PC-9 (cell line): ENCODE results near the gene TBC1D8. TPM values are rescaled to one million over a fixed set of nuclear protein-coding genes. Genes with fewer than 3 reads are reported as not detected.

Source experiments
- BruUV-seq: library from RNA; stranded (reverse); fragments of 400-500 nt; replicated peaks from 2 replicates; lab custom pipeline; 2021; lab: Mats Ljungman, UMichigan
- CTCF ChIA-PET: fragments of 300-600 bp; sonication (Branson Sonifier 250); formaldehyde crosslinking; loops from one replicate; lab custom pipeline; 2022; ENCODE audit warnings: antibody characterized with exemption; lab: Charles Lee
- POLR2A ChIA-PET: fragments of 300-600 bp; sonication (Branson Sonifier 250); formaldehyde crosslinking; loops from one replicate; lab custom pipeline; 2022; ENCODE audit warnings: antibody characterized with exemption; ENCODE audit not compliant: unreplicated experiment; lab: Charles Lee
- DNase-seq, 2 experiments: peaks; one replicate each; pipeline versions ENCODE4 v3.0.0 to v3.0.0-alpha.2; 2015 to 2022; ENCODE audit warnings: mixed read lengths in 1 of 2
- H2AFZ ChIP-seq: fragments of 200-600 bp; sonication (generic); 2 replicates; pipeline ENCODE4 v1.8.1; 2017; ENCODE audit warnings: antibody characterized with exemption
- H3F3A ChIP-seq: fragments of 200-600 bp; sonication (generic); 2 replicates; pipeline ENCODE4 v1.8.1; 2017; ENCODE audit warnings: antibody characterized with exemption, mild to moderate bottlenecking, low read depth; ENCODE audit not compliant: insufficient read depth
- H3K27ac ChIP-seq: fragments of 200-600 bp; sonication (generic); 2 replicates; pipeline ENCODE4 v1.6.1; 2016; ENCODE audit warnings: mixed run types
- H3K27me3 ChIP-seq: fragments of 200-600 bp; sonication (generic); 2 replicates; pipeline ENCODE4 v1.6.1; 2016; ENCODE audit warnings: low read depth, mixed run types; ENCODE audit not compliant: insufficient read depth
- H3K36me3 ChIP-seq: fragments of 200-600 bp; sonication (generic); 2 replicates; pipeline ENCODE4 v1.6.1; 2016; ENCODE audit warnings: low read depth, mixed run types
- H3K4me1 ChIP-seq: fragments of 200-600 bp; sonication (generic); replicated peaks from 2 replicates; pipeline ENCODE4 v1.6.1; 2016; ENCODE audit warnings: mixed run types; ENCODE audit not compliant: insufficient read depth
- H3K4me2 ChIP-seq: fragments of 200-600 bp; sonication (generic); 2 replicates; pipeline ENCODE4 v1.6.1; 2017; ENCODE audit warnings: mixed run types
- H3K4me3 ChIP-seq: fragments of 200-600 bp; sonication (generic); 2 replicates; pipeline ENCODE4 v1.6.1; 2016; ENCODE audit warnings: mixed run types
- H3K79me2 ChIP-seq: fragments of 200-600 bp; sonication (generic); 2 replicates; pipeline ENCODE4 v1.6.1; 2017; ENCODE audit warnings: low read depth, mixed run types
- H3K9me2 ChIP-seq: fragments of 200-600 bp; sonication (generic); 2 replicates; pipeline ENCODE4 v1.8.1; 2017; ENCODE audit warnings: mild to moderate bottlenecking; ENCODE audit not compliant: insufficient read depth
- H3K9me3 ChIP-seq: fragments of 200-600 bp; sonication (generic); 2 replicates; pipeline ENCODE4 v1.8.1; 2016; ENCODE audit warnings: low read depth; ENCODE audit not compliant: insufficient read depth
- H4K20me1 ChIP-seq: fragments of 200-600 bp; sonication (generic); 2 replicates; pipeline ENCODE4 v1.8.1; 2017; ENCODE audit not compliant: insufficient read depth
- EZH2 ChIP-seq: fragments of 200-600 bp; sonication (generic); IDR thresholded peaks from 2 replicates; pipeline ENCODE4 v1.8.0; 2017; ENCODE audit warnings: antibody characterized with exemption, low read depth
- intact Hi-C: fragments of 100-400 bp; cut with micrococcal nuclease; formaldehyde crosslinking; loops from one replicate; pipeline ENCODE4 v1.10.0; 2022; ENCODE audit not compliant: unreplicated experiment
- total RNA-seq: library from RNA; stranded (reverse); gene quantifications from 2 replicates; pipeline ENCODE4 v1.2.3, GENCODE V29; 2021
- TF ChIP-seq, protein P1 (sequence below): fragments of 200-600 bp; sonication (generic); conservative IDR thresholded peaks from 2 replicates; pipeline ENCODE4 v1.6.1; 2017; ENCODE audit warnings: mixed run types, antibody characterized with exemption, mild to moderate bottlenecking, moderate library complexity

TBC1D8 gene
- total RNA-seq, 1 experiment from 2014 or later, result 25.2 TPM

DNA sequence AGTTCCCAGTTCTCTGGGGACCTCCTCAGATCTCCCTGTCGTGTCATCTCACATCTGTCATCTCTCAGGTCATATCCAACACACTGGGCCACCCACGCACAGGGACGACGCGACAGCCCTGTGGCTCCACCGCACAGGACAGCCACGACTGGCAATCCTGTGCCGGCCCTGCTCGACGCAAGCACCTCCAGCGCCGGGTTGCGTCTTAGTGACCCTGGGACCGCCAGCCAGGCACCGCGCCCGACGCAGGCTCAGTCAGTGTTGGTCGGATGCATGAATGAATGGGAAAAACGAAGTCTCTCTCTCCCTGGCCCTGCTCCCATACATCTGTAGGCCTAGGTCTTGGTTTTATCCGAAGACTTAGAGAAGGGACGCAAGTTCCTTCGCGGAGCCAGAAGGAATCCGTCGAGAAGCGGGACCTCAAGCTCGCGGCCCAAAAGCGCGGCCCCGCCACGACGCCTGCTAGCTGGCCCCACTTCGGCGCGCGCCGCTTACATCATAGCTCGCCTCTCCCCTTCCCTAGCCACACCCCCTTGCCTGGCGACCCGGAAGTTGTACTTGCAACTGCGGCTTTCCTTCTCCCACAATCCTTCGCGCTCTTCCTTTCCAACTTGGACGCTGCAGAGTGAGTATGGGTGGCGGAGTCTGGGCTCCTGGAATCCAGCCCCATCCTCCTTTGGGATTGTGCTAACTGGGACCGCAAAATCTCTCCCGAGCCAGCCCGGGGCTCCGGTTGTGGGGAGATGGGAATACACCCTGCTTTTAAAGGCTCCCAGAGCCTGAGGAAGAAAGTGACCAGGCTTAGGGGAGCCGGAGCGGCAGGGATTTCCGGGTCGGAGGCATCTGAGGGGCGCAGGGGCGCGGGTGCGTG, 149.3 kb downstream of the TBC1D8 start, which contains the start of gene RPL31:
TSS of gene RPL31 (plus strand) at position 599 of the 871 bp plus-strand sequence. CDS start 413 bp downstream, outside the sequence.
- Histone ChIP-seq H3K36me3 (peaks cover 42% of the 10 kb centered on the region), H3K4me3 (peak within 1 kb of the TSS; percentile 96), H2AFZ (peak within 1 kb of the TSS; percentile 96), H3K9me2 (no peaks in the 10 kb centered on the region), H3K4me1 (peaks cover 14% of the 10 kb centered on the region), H4K20me1 (peaks cover 40% of the 10 kb centered on the region), H3K27ac (peak within 1 kb of the TSS; percentile 89), H3K4me2 (peak within 1 kb of the TSS; percentile 85), H3F3A (peaks cover 67% of the 10 kb centered on the region), H3K9me3 (no peaks in the 10 kb centered on the region), H3K27me3 (no peaks in the 10 kb centered on the region), H3K79me2 (peaks cover 42% of the 10 kb centered on the region)
- intact Hi-C loops, result no loop called here
- no peak for TF ChIP-seq EZH2
- TF ChIP-seq, protein P1, sequence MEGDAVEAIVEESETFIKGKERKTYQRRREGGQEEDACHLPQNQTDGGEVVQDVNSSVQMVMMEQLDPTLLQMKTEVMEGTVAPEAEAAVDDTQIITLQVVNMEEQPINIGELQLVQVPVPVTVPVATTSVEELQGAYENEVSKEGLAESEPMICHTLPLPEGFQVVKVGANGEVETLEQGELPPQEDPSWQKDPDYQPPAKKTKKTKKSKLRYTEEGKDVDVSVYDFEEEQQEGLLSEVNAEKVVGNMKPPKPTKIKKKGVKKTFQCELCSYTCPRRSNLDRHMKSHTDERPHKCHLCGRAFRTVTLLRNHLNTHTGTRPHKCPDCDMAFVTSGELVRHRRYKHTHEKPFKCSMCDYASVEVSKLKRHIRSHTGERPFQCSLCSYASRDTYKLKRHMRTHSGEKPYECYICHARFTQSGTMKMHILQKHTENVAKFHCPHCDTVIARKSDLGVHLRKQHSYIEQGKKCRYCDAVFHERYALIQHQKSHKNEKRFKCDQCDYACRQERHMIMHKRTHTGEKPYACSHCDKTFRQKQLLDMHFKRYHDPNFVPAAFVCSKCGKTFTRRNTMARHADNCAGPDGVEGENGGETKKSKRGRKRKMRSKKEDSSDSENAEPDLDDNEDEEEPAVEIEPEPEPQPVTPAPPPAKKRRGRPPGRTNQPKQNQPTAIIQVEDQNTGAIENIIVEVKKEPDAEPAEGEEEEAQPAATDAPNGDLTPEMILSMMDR, result no peak
- ChIA-PET POLR2A (interaction anchor here (0.5 to 0.9 kb wide), 9 partner anchors 11 to 1601 kb away, joined by 3 to 9 read pairs (median 6); partner anchors contain the start of gene PDCL3), CTCF (interaction anchor here (0.6 to 0.7 kb wide), 2 partner anchors 10 to 180 kb away, joined by 3 to 4 read pairs; no protein-coding TSS in a partner anchor)
- peak; percentile 86 to 92 for DNase-seq
- BruUV-seq, result TSS peak; percentile 83

DNA sequence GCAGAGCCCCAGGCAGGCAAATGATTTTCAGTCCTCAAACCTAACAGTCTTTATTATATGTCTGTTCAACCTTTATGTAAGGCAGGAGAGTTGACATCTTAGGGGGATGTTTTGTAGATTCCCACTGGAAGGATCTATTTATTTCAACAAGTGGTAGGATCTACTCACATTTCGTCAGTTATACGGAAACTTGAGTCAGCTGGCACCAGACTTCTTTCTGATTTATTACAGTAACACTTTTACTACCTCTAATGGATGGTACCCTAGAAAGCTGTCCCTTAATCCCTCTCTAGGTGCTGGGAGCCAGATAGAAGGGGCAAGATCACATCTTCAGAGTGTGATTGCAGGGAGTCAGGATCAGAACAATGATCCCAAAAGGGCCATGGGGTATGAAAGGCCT, 151.2 kb downstream of the TBC1D8 start:
- H3K79me2 ChIP-seq, result peaks cover 30% of the 10 kb centered on the region
- intact Hi-C loops, result no loop called here
- H2AFZ ChIP-seq, result no peak overlapping the region
- no peak overlapping the region for H3K4me2 ChIP-seq
- no peak overlapping the region for H3K4me3 ChIP-seq
- H3F3A ChIP-seq, result peaks cover 48% of the 10 kb centered on the region
- H3K4me1 ChIP-seq, result peaks cover 11% of the 10 kb centered on the region
- H3K9me3 ChIP-seq, result no peaks in the 10 kb centered on the region
- POLR2A ChIA-PET, result no interaction called here
- no TSS peak for BruUV-seq
- no peaks in the 10 kb centered on the region for H3K27me3 ChIP-seq
- TF ChIP-seq, protein P1, result no peak
- TF ChIP-seq EZH2, result no peak
- peaks cover 30% of the 10 kb centered on the region for H3K36me3 ChIP-seq
- peaks cover 21% of the 10 kb centered on the region for H4K20me1 ChIP-seq
- no peak for DNase-seq
- H3K27ac ChIP-seq, result no peak overlapping the region
- no peaks in the 10 kb centered on the region for H3K9me2 ChIP-seq
- CTCF ChIA-PET, result no interaction called here

DNA sequence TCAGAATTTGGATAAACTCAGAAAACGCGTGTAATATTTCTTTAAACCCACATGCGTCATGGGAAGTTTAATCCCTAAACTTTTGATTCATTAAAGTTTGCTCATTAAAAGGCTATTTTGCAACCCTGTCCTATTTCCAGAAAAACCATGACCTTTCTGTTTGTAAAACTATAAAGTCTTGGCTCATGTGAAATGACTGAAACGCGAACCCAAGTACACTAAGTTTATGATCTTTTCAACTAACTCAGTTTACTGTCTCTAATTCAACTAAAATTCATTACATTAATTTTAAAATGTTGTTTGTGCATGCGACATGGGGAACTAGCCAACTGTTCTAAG, 153.0 kb downstream of the TBC1D8 start:
- no peak for DNase-seq
- POLR2A ChIA-PET, result no interaction called here
- H3K4me1 ChIP-seq, result no peaks in the 10 kb centered on the region; the same call in 1 of the 2 replicates
- peaks cover 23% of the 10 kb centered on the region for H3K36me3 ChIP-seq
- no peak overlapping the region for H2AFZ ChIP-seq
- peaks cover 3% of the 10 kb centered on the region; the same call in 1 of the 2 replicates for H4K20me1 ChIP-seq
- H3K9me3 ChIP-seq, result no peaks in the 10 kb centered on the region
- H3K27me3 ChIP-seq, result no peaks in the 10 kb centered on the region
- CTCF ChIA-PET, result no interaction called here
- no peak overlapping the region for H3K27ac ChIP-seq
- TF ChIP-seq, protein P1, result no peak
- no peak for TF ChIP-seq EZH2
- BruUV-seq, result no TSS peak
- H3K4me3 ChIP-seq, result no peak overlapping the region
- H3K79me2 ChIP-seq, result peaks cover 12% of the 10 kb centered on the region
- intact Hi-C loops, result no loop called here
- H3K9me2 ChIP-seq, result no peaks in the 10 kb centered on the region
- no peak overlapping the region for H3K4me2 ChIP-seq
- H3F3A ChIP-seq, result peaks cover 37% of the 10 kb centered on the region
